Activated naive CD4-positive, alpha-beta T cell treated with anti-CD3 and anti-CD28 coated beads, Interleukin-2, amount 50 U/mL, for 72 hours (primary cell): ENCODE results near the gene DIPK1C. TPM values are rescaled to one million over a fixed set of nuclear protein-coding genes. Genes with fewer than 3 reads are reported as not detected.
A peak's percentile ranks its signal among the peaks of the same experiment; 100 is the strongest.

Source experiments
- ATAC-seq, 2 donors: fragments of 150-1000 bp; cut with Tn5 transposase; 2 replicates each; pipeline ENCODE4 v1.10.0; 2021; ENCODE audit warnings: mild to moderate bottlenecking in 2 of 2, moderate library complexity in 2 of 2
- DNase-seq, 2 donors: peaks; one replicate each; pipeline ENCODE4 v3.0.0; 2021 to 2022; ENCODE audit warnings: low spot score in 2 of 2
- H3K27ac Mint-ChIP-seq, 2 donors: one replicate each; pipeline ENCODE4 v1.8.0; 2022; ENCODE audit warnings: mild to moderate bottlenecking in 2 of 2, mixed read lengths in 2 of 2
- H3K36me3 Mint-ChIP-seq, 2 donors: one replicate each; pipeline ENCODE4 v1.8.0; 2022; ENCODE audit warnings: mixed read lengths in 2 of 2
- H3K9me3 Mint-ChIP-seq, 2 donors: one replicate each; pipeline ENCODE4 v1.8.0; 2022; ENCODE audit warnings: mixed read lengths in 2 of 2
- total RNA-seq, 2 donors: library from RNA; stranded (reverse); gene quantifications; one replicate each; pipeline ENCODE4 v1.2.3, GENCODE V29; 2022

Gene DIPK1C
- total RNA-seq, 2 donors from 2014 or later: not detected

GRCh38 chr18:74463254-74463653 lies 6.1 kb upstream of the DIPK1C start:
- ATAC-seq: no peak

GRCh38 chr18:74460825-74461224 lies 3.7 kb upstream of the DIPK1C start:
- Mint-ChIP-seq H3K36me3 (no peaks in the 10 kb centered on the region), H3K9me3 (no peaks in the 10 kb centered on the region), H3K27ac (no peak overlapping the region)
- DNase-seq (no peak), ATAC-seq (no peak)

More at GRCh38 chr18:74463254-74463653, 6.1 kb upstream of the DIPK1C start:
- no peaks in the 10 kb centered on the region for H3K36me3 Mint-ChIP-seq
- H3K9me3 Mint-ChIP-seq: no peaks in the 10 kb centered on the region
- DNase-seq: no peak
- no peak overlapping the region for H3K27ac Mint-ChIP-seq

DNA sequence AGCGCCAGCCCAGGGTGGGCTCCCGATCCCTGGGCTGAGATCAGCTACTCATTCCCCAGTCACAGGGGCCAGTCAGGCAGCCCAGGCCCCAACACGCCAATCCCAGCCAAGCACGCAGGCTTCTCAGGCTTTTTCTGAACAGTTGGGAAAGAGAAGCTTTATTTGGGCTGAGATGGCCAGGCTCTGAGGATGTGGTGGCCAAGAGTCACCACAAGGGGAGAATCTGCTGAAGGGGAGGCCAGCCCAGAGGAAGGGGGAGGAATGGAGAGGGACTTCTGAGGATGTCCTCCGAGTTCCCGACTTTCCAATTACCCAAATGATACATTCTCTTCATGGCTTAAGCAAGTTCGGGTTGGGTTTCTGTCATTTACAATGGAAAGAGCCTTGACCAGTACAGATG lies 2.8 kb upstream of the DIPK1C start:
- ATAC-seq: no peak
- Mint-ChIP-seq H3K27ac (peak overlapping the region in 1 of 2 donors; percentile 74), H3K36me3 (no peaks in the 10 kb centered on the region), H3K9me3 (no peaks in the 10 kb centered on the region)
- no peak for DNase-seq

GRCh38 chr18:74457725-74458421 lies 765 bp upstream of the DIPK1C start:
- no peaks in the 10 kb centered on the region for H3K36me3 Mint-ChIP-seq

GRCh38 chr18:74456349-74457042 lies 612 bp downstream of the DIPK1C start:
- Mint-ChIP-seq H3K27ac (no peak overlapping the region), H3K9me3 (no peaks in the 10 kb centered on the region), H3K36me3 (no peaks in the 10 kb centered on the region)
- peak in 1 of 2 donors; percentile 49 for ATAC-seq
- DNase-seq: peak in 1 of 2 donors; percentile 11

More at GRCh38 chr18:74457725-74458421, 765 bp upstream of the DIPK1C start:
- DNase-seq: no peak
- no peak for ATAC-seq
- H3K9me3 Mint-ChIP-seq: no peaks in the 10 kb centered on the region
- no peak overlapping the region for H3K27ac Mint-ChIP-seq

GRCh38 chr18:74456017-74456348 lies 1.1 kb downstream of the DIPK1C start:
- DNase-seq: no peak
- Mint-ChIP-seq H3K9me3 (no peaks in the 10 kb centered on the region), H3K27ac (no peak overlapping the region), H3K36me3 (no peaks in the 10 kb centered on the region)
- no peak for ATAC-seq

DNA sequence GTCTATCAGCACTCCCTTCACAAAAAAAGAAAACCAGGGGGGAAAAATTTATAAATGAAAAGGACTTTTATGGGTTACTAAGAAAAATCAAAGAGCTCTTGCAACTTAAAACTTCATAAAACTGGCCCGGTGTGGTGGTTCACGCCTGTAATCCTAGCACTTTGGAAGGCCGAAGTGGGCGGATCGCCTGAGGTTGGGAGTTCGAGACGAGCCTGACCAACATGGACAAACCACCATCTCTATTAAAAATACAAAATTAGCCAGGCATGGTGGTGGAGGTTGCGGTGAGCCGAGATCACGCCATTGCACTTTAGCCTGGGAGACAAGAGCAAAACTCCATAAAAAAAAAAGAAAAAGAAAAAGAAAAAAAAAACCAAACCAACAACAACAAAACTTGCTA lies 1.7 kb downstream of the DIPK1C start:
- Mint-ChIP-seq H3K9me3 (no peaks in the 10 kb centered on the region), H3K36me3 (no peaks in the 10 kb centered on the region), H3K27ac (no peak overlapping the region)
- no peak for ATAC-seq
- no peak for DNase-seq

DNA sequence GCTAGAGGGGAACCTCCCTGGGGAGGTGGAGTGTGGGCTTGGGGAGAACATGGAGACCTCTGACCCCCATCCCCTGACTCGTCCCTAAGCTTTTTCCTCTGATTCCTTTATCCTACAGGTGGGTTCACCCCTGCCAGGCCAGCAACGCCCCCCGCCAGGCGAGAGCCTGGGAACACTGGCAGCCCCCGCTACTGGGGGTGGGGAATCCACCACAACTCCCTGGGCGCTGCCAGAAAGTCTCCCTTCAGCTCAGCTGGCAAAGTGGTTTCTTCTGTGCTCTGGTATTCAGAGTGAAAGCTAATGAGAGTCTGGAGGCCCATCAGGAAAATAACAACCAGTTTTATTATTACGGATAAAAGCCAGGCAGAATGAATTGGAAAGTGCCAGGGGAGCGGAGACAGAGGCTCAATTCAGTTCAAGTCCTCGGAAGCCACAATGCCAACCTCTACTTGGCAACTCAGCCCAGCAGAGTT lies 2.8 kb downstream of the DIPK1C start:
- Mint-ChIP-seq H3K27ac (no peak overlapping the region), H3K9me3 (no peaks in the 10 kb centered on the region), H3K36me3 (no peaks in the 10 kb centered on the region)
- no peak for ATAC-seq
- no peak for DNase-seq

GRCh38 chr18:74453642-74454198 lies 3.4 kb downstream of the DIPK1C start:
- Mint-ChIP-seq H3K27ac (no peak overlapping the region), H3K9me3 (no peaks in the 10 kb centered on the region), H3K36me3 (no peaks in the 10 kb centered on the region)
- ATAC-seq (no peak), DNase-seq (no peak)

- Mint-ChIP-seq H3K27ac (no peak overlapping the region), H3K36me3 (no peaks in the 10 kb centered on the region), H3K9me3 (no peaks in the 10 kb centered on the region)
- DNase-seq: no peak
- no peak for ATAC-seq
These were observed 4.0 kb downstream of the DIPK1C start for GRCh38 chr18:74453016-74453566.

DNA sequence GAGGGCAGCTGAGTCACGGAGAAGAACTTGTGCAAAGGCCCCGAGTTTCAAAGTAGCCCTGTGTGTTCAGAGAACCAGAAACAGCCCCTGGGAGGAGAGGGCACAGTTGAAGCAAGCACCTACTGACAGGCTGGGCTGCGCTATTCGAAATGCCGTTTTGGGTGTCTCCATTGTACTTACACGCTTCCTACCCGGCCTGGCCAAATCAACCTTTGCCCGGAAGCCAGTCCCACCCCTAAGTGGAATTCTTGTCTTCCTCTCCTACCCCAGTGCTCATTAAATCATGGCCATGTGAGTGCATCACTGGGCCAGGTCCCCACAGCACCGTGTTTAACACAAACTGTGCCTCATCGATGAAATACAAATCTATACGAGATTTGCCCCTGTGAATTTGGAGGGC lies 6.0 kb downstream of the DIPK1C start:
- ATAC-seq (no peak), DNase-seq (no peak)
- Mint-ChIP-seq H3K36me3 (no peaks in the 10 kb centered on the region), H3K27ac (peak overlapping the region in 1 of 2 donors; percentile 48), H3K9me3 (no peaks in the 10 kb centered on the region)

DNA sequence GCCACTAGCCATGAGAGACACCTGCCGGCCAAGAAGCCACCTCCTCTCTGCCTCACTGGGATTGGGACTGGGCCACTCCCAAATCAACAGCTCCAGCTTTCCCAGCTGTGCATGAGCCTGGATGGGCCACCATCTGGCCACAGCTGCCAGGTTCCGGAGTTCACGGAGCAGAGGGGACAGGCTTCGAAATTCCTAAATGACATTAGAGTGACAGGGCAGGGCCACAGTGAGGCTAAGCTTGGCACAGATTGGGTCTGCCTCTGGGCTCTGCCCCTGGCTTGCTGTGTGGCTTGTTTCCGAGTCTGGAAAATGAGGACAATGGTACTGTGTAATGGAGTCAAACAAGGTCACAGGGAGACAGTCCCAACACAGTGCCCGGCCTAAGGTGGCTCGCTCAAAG lies 6.5 kb downstream of the DIPK1C start:
- no peak for ATAC-seq
- no peaks in the 10 kb centered on the region for H3K36me3 Mint-ChIP-seq
- H3K27ac Mint-ChIP-seq: peak overlapping the region in 1 of 2 donors; percentile 48

DNA sequence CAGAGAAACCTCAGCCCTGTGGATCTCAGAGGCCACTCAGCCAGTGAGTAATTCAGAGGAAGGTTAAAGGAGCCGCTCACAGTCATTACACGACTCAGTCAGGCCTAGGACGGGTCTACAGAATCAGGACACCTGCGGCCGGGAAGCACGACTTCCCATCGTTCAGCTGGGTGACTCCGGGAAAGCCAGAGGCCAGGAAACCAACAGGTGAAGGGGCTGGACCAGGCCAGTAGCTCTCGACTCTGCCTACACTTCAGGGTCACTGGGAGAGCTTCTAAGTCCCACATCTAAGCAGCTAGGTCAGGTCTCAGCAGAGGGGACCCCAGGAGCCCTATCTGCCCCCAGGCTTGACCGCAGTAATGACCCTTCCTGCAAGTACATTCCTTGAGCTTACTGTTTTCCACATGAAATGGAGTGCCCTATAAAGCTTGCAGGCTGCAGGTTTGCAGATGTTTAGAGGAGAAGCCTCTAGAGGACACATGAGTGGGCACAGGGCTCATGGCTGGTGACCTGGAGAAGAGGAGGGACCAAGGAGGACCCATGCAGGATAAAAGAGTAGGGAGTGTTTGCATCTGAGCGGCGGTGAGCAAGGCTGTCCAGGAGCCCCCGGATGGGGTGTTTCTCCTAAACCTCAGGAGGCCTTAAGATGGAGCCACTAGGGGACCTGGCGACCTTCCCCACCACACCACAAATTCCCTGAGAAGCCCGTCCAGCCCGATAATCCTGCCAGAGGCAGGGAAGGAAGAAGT lies 9.5 kb downstream of the DIPK1C start:
- Mint-ChIP-seq H3K9me3 (no peaks in the 10 kb centered on the region), H3K27ac (no peak overlapping the region), H3K36me3 (no peaks in the 10 kb centered on the region)
- no peak for ATAC-seq
- DNase-seq: no peak

More for the DNA sequence above, 6.5 kb downstream of the DIPK1C start:
- no peak for DNase-seq
- H3K9me3 Mint-ChIP-seq: no peaks in the 10 kb centered on the region

GRCh38 chr18:74446631-74447403 lies 10.3 kb downstream of the DIPK1C start:
- ATAC-seq: no peak
- no peak for DNase-seq
- Mint-ChIP-seq H3K9me3 (no peaks in the 10 kb centered on the region), H3K36me3 (no peaks in the 10 kb centered on the region), H3K27ac (no peak overlapping the region)

DNA sequence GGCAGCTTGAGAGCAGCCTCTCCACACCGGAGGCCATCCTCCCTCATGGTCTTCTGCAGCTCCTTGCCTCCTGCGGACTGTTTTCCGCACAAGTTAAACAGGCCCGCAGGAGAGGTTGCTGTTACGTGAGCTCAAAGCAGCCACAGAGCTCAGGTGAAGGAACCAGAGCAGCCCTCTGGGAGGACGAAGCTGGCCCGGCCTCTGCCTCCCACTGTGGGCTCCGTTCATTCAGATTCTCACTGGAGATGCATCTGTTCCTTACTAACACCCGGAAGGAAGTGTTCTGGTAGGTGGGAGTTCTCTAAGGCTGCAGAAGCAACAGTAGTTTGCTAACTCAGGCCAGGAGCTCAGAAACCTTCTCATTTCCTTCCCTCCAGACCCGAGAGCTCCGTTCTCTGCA lies 10.9 kb downstream of the DIPK1C start:
- no peaks in the 10 kb centered on the region for H3K36me3 Mint-ChIP-seq
- ATAC-seq (no peak), DNase-seq (no peak)
- no peak overlapping the region for H3K27ac Mint-ChIP-seq
- no peaks in the 10 kb centered on the region for H3K9me3 Mint-ChIP-seq

DNA sequence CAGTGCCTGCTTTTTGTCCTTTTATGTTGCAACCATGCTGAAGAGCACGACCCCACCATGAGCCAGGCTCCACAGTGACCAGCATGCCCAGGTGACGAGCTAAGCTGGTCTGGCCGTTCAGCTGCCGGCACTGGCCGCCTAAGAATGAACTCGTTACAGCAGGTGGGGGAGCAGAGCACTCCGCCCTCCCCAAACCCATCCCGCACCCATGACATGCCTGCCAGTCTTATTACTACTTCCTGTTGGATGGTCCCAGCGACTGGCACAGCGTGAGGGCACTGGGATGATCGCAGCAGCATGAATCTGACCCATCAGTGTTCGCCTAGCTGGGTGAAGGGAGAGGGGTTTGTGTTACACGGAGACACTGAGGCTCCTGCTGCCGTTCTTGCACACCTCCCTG lies 11.5 kb downstream of the DIPK1C start:
- H3K9me3 Mint-ChIP-seq: no peaks in the 10 kb centered on the region
- DNase-seq: no peak
- no peaks in the 10 kb centered on the region for H3K36me3 Mint-ChIP-seq
- no peak overlapping the region for H3K27ac Mint-ChIP-seq
- no peak for ATAC-seq
